M059J (cell line): Measurements from ENCODE around the gene NGDN. TPM values are rescaled to one million over a fixed set of nuclear protein-coding genes. Genes with fewer than 3 reads are reported as not detected.
"Not testable (repeated sequence)": the region's sequence is repeated elsewhere in the genome, so short reads cannot be mapped to it uniquely, and the experiment has no call there.

Experiments used
- DNase-seq: peaks from one replicate; pipeline ENCODE4 v3.0.0-alpha.2; 2012; ENCODE audit warnings: low read depth
- total RNA-seq: library from RNA; depleted of rRNA; stranded (reverse); fragments of >200 nt; shearing (Covaris generic); gene quantifications from 2 replicates; pipeline ENCODE4 v1.2.3, GENCODE V29; 2014; rRNA removed

NGDN gene
- 37.3 and 46.4 TPM in 2 replicates for total RNA-seq

DNA sequence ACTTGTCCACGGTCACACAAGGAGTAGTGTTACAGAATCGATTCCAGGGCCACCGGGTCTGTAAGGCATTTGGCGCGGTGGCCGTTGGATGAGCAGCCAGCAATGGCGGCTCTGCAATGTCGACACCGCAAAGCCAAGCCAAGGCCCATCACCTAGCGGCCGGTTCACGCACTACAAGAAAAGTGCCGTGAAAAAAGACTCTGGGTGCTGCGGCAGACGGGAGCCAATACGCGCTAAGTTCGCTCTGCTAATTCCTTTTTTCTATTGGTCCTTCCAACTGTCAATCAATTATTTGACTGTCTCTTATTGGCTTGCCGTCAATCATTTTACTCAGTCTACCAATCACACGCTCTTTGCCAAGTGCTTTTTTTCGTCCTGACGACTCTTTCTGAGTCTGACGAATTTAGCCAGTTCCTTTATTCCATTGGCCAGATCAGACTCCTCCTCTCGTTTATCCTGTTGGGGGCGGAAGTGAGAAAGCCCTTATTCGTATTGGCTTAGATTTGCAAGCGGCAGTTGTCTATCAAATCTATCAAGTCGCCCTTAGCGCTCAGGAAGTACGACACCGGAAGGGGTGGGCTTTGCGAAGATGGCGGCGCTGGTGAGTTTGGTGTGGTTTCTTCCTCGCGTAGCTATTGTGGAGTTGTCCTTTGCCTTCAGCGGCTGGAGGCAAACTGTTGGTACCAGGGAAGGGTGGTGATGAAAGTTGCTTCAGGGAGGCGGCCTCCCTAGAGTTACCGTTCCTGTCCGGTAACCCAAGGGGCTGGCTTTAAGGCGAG, at the start of gene NGDN:
Gene NGDN (plus strand): TSS at position 577 of the 779 bp plus-strand sequence. CDS start 13 bp downstream, at position 590.
- DNase-seq = peak; percentile 100

GRCh38 chr14:23421594-23421993, 47.9 kb upstream of the NGDN start:
- DNase-seq = no peak

- DNase-seq = no peak
Observed at GRCh38 chr14:23423657-23424056, 45.8 kb upstream of the NGDN start.

DNA sequence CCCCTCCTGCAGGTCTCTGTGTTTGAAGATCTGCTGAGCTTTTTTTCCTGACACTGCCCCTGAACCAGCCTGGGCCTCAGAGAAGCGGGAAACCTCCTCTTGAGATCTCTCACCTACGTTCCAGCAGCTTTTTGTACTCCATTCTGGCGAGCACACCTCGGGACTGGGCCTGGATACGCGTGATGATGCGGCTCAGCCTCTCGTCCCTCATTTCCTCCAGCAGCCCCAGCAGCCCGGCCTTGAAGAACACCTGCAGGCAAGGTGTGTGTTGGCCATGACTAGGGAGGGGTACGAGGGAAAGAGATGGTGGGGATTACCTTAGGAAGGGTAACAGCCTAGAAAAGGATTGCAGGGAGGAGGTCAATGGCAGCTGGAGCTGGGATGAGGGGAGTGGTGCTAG, 44.3 kb upstream of the NGDN start:
- no peak for DNase-seq

GRCh38 chr14:23425798-23426197, 43.7 kb upstream of the NGDN start:
- DNase-seq = not testable (repeated sequence)

GRCh38 chr14:23428686-23429495, 40.6 kb upstream of the NGDN start:
- DNase-seq = no peak

GRCh38 chr14:23430016-23430722, 39.3 kb upstream of the NGDN start:
- no peak for DNase-seq

DNA sequence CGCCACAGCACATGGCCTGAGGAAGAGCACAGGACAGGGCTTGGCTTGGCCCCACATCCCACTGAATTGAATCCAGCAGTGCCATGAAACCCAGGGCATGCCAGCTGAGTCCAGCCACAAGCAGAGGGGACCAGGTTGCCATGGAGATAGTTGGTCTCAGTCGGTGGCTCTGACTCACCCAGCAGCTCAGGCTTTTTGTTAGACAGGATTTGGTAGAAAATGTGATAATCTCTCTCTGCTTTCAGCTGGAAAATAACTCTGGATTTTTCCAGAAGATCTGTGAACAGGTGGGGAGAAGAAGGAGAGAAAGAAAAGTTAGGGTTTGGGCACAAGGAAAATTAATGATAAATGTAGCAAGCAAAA, 38.8 kb upstream of the NGDN start:
- DNase-seq = peak; percentile 62

- DNase-seq = no peak
Observed at GRCh38 chr14:23431486-23431885, 38.0 kb upstream of the NGDN start.

DNA sequence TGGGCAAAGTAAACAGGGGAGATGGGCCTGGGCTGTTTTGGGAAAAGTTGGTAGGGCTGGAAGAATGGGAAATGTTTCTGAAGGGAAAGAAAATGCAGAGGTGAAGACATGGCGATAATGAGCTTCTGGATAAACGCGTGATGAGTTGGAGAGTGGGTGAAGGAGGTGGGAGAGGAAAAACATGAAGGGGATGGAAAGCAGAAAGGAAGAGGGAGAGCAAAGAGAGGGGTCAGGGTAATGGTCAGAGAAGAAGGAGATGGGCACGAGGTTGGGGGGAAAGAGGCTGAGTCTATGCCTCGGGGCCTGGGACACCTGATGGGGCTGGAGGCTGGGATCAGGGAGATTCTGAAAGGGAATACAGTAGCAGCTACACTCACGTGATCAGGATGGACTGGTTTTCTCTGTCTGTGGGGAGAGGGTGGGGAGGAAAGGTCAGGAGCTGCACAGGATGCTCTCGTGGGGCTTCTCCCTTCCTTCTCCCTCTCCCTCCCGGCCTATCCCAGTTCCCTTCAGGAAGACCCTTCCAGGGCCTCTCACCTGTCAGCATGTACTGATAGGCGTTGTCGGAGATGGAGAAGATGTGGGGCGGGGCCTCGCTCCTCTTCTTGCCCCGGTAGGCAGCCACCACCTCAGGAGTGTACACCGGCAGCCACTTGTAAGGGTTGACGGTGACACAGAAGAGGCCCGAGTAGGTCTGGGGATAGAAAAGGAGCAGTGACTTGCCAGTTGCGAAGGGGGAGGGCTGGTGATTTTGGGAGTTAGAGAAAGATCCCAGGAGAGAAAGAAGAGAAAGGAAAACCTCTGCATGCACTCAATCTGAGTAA, 37.2 kb upstream of the NGDN start:
- no peak for DNase-seq

- no peak for DNase-seq
Observed at GRCh38 chr14:23432946-23433345, 36.6 kb upstream of the NGDN start.

- no peak for DNase-seq
Observed at GRCh38 chr14:23433457-23433856, 36.0 kb upstream of the NGDN start.

DNA sequence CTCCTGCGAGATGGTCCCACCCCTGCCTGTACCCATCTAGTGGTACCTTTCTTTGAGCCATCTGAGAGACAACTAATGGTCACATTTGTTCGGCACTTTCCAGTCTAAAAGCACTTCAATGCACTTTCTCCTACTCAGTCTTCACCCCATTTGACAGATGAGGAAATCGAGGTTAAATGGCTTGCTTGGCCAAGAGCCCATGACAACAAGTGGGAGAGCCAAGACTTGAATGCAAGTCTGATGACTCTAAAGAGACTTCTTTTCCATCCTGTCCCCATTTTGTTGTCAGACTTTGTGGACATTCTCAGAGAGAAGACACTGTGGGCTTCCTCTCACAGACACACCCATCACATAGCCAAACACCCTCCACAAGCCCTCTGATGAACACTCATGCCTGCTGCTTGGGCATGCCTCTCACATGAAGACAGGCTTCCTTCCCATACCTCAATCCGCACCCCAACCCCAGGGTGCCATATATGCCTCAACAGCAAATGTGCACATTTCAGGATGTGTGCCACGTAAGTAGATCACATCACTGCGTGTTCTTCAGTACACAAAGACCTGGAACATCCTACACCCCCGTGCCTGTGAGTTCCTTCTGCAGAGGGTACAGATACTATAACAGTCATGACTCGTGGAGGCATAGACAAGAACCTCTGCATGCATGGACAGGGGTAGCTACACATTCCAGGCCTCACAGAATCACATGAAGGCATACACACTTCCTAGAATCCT, 34.8 kb upstream of the NGDN start:
- DNase-seq = no peak

DNA sequence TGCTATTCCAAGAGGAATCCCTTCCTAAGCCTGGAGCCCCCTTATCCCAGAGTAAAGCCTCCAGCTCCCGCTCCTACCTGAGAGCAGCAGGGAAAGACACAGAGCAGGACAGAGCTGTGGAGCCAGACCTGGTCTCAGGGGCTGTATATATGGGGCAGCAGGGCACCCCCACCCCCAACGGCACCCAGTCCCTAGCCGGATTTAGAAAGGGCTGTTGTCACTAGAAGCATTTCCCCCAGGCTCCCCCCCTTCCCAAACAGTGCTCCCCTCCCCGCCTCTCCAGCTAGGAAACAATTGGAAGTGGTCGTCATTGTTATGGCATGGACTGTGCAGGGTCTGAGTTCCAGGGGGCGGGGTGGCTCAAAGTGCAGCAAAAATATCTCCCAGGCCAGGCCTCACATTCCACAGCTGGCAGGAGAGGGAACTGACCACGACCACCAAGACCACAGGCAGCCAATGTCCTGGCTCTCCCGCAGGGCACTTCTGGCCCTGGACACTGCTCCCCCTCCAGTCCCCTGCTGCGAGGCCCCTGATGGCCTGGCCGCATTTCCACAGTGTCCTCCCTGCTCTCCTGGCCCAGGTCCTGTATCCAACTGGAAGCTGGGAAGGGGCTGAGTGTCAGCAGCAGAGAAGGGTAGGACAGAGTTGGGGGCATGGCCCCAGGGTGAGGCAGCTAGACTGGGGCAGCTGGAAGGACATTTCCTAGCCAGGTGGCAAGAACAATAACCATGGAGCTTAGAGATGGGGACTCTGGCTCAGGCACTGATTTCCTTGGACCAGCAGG, 33.8 kb upstream of the NGDN start, which contains the start of gene MYH7:
Gene MYH7 (minus strand): TSS at position 118 of the 784 bp plus-strand sequence. CDS start 1,928 bp downstream, outside the sequence.
- DNase-seq = no peak

DNA sequence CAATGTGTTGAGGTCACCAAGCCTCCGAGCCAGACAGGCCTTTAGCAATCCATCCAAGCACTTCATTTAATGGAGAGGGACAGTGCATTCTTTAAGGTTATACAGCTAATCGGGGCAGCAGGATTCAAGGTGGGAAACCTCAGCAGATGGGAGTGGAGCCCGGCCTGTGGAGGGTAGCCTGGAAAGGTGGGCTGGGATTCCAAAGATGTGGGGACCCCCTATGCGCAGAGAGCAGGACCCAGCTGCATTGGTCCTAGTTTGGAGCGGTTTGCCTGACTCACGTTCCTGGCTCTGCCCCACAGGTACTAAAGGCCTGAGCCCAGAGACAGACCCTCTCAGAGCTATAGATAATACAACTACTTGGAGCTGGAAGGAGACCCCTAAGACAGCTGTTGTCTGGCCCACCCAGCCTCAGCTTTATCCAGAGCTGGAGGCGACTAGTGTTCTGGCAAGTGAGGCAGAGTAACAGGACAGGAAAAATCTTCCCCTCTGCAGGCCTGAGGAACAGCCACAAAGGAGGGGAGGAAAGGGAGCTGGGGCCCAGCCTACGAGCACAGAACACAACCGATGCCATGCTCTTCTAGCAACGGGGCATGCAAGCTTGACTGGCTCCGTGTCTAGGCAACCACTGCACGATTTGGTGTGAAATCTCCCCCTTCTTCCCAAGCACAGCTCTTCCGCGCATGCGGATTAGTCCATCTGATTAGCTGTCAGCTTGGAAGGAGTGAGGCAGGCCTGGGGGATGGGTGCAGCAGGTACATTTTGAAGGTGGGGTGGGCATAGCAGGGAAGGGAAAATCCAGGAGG, 33.0 kb upstream of the NGDN start:
- DNase-seq = no peak

DNA sequence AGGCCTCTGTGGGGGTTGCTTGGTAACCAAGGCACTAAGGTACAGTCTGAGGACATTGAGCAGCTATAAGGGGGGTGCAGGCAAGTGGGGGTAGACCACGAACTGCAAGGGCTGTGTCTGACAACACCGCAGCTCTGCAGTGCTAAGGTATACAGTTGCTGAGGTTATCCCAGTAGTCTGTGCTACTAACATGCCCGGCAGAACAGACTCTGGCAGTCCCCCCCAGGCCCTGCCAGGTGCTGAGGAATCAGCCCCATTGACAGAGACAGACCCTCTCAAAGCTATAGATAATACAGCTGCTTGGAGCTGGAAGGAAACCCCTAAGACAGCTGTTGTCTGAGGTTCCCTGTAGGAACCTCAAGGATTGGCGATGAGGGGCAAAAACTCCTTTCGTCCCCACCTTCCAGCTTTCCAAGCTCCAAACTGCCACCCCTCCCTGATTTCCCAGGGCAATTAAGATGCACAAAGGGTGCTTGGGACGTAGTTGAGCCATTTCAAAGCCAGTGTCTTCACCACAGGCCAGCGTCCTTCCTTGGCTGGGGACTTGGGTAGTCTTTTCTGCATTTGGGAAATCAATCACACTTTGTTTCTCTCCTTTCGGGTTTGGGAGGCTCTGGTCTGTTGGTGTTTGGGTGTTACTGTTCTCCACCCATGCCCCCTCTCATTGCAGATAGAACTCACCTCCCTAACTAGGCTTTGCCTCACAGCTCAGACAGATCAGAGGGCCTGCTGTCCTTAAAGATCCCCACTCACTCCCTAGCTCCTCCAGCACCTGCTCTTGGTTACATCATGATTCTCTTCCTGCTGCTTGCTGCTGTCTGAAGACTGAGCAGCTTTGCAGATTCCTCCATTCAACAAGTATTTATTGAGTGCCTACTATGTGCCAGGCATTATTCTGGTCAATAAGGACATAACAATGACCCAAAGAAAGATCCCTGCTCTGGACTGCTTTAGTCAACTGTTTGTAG, 32.1 kb upstream of the NGDN start:
- no peak for DNase-seq

DNA sequence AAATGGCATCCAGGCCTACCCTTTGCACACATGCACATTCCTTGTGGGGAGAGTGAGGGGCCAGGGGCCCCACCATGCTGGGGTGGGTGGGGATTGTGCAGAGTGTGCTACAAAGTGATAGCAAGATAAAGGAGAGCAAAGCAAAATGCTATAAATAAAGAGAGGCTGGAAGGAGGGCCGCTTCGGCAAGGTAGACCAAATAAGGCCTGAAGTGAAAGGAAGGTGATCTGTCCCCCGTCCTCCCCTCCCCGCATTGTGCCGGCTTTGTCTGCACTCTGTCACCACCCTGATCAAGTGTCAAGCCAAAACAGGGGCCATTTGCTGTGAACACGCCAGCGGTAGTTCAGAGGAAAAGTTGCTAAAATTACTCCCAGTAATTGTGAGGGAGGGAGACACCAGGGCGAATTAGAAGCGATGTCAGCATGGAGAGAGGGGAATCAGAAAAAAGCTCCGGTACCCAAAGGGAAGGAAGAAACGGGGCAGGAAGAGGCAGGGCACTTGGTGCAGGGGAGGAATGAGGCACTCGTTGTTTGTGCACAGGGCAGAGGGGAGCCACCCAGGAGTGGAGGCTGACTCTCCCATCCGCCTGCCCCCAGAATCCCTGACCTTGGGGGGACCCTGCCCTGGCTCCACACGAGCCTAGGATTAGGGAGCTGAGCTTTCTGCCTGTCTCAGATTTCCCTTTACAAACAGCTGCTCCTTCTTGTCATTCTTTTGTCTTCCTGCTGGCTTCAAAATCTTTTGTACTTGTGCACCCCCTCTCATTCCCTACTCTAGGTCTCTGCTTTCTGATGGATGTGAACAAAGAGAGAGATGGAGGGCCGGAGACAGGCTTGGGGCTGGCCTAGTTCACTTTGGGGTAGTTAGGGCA, 31.2 kb upstream of the NGDN start:
- no peak for DNase-seq
